SK-N-SH treated with all-trans-retinoic acid at 6 μM for 48 hours (cell line): ENCODE data around the gene ARMH1.

Experiments used
- RARB ChIP-seq: fragments of 250-450 bp; sonication (Bioruptor Pico); IDR thresholded peaks from 2 replicates; pipeline ENCODE4 v1.8.0; 2021; ENCODE audit warnings: mild to moderate bottlenecking, moderate library complexity
- TF ChIP-seq, protein P1 (sequence below): fragments of 250-450 bp; sonication (Bioruptor Pico); IDR thresholded peaks from 2 replicates; pipeline ENCODE4 v1.8.0; 2021; ENCODE audit warnings: low read depth, mild to moderate bottlenecking, moderate library complexity, borderline replicate concordance
- TF ChIP-seq, protein P2 (sequence below): fragments of 250-450 bp; sonication (Bioruptor Pico); IDR thresholded peaks from 2 replicates; pipeline ENCODE4 v1.5.1; 2020; ENCODE audit warnings: low read depth, mild to moderate bottlenecking, moderate library complexity

DNA sequence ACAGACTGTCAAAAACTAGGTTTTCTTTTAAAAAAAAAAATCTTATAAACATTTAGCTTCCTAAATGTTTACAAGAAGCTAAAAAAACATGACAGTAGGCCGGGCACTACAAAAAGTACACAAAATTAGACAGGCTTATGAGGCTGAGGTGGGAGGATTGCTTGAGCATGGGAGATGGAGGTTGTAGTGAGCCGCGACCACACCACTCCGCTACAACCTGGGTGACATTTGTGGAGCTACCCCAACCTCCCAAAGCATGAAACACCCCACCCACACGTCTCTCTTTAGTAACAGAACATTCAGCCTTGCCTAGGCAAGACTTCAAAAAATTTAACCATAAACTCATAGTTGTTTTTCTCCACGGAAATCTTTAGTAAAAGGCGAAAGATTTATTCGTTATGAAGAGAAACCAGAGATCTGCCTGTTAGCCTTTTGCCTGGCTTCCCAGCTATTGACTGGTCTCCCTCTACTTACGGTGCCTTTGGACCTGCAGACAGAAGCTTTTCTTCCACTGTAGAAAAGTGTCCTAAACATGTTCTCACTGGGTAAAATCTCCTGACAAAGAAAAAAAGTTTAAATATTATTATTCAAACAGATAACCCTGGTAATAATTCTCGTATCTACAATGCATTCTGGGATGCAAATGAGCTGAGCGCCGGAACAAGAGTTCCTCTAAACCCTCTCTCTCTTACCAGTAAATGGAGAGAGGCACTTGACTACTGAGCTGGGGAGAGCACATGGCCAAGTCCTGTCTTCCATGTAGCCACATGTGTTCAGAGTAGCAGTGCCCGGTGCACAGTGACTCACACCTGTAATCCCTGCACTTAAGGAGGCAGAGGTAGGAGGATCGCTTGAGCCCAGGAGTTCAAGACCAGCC is 47.2 kb downstream of the ARMH1 start:
- TF ChIP-seq RARB (CRISPR knock-in tag) = peak; percentile 99
- TF ChIP-seq, protein P1, sequence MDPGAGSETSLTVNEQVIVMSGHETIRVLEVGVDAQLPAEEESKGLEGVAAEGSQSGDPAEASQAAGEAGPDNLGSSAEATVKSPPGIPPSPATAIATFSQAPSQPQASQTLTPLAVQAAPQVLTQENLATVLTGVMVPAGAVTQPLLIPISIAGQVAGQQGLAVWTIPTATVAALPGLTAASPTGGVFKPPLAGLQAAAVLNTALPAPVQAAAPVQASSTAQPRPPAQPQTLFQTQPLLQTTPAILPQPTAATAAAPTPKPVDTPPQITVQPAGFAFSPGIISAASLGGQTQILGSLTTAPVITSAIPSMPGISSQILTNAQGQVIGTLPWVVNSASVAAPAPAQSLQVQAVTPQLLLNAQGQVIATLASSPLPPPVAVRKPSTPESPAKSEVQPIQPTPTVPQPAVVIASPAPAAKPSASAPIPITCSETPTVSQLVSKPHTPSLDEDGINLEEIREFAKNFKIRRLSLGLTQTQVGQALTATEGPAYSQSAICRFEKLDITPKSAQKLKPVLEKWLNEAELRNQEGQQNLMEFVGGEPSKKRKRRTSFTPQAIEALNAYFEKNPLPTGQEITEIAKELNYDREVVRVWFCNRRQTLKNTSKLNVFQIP (CRISPR knock-in tag) = no peak; the same call in 1 of the 2 replicates
- TF ChIP-seq, protein P2, sequence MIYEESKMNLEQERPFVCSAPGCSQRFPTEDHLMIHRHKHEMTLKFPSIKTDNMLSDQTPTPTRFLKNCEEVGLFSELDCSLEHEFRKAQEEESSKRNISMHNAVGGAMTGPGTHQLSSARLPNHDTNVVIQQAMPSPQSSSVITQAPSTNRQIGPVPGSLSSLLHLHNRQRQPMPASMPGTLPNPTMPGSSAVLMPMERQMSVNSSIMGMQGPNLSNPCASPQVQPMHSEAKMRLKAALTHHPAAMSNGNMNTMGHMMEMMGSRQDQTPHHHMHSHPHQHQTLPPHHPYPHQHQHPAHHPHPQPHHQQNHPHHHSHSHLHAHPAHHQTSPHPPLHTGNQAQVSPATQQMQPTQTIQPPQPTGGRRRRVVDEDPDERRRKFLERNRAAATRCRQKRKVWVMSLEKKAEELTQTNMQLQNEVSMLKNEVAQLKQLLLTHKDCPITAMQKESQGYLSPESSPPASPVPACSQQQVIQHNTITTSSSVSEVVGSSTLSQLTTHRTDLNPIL (CRISPR knock-in tag) = peak; percentile 77; the same call in 1 of the 2 replicates
